ENCODE results near the gene MAN1C1.

The MAN1C1 gene

DNA sequence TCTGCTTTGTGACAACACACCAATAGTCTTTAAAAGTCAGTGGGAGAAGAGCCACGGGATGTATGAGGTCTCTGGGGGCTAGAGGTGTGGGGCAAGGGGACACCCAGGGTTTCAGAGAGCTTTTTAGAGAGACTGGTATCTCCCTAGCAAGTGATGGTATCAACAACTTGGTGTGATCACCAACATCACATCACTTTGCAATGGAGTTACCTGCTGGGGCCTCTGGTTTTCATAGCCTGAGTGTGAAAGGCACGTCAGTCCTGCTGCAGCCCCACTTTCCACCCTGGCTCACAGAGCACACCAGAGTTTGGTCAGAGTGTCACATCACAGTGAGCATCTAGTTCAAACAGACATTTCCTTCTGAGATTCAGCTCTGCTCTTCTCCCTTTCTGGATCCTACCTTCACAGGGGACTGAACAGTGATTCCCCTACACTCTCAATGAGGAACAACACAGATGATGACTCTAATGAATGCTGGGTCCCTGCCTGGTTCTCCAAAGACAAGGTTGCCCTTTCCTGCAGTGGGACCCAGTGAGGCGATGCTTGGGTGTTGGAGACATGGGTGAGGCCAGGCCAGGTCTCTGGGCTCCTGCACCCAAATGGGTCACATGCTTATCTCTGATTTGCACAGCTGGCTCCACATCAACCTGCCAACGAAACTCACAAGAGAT is 2.0 kb upstream of the MAN1C1 start:
- no peak for DNase-seq

DNA sequence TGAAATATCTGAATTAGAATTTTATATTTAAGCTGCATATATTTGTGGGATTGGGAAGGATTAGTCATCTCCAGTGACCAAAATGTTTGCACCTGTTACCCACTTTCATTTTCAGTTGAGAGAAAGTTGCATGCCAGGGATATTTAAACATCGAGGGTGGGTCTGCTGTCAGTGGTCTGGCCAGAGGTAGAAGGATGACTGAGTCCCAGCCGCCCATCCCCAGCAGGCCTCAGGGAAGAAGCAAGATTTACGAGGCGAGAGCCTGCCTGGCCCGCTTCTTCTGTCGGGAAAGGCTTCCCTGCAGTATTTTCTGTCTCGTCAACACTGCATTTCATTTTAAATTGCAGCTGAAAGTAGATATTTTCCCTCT is 1.4 kb upstream of the MAN1C1 start:
- no peak for DNase-seq

DNA sequence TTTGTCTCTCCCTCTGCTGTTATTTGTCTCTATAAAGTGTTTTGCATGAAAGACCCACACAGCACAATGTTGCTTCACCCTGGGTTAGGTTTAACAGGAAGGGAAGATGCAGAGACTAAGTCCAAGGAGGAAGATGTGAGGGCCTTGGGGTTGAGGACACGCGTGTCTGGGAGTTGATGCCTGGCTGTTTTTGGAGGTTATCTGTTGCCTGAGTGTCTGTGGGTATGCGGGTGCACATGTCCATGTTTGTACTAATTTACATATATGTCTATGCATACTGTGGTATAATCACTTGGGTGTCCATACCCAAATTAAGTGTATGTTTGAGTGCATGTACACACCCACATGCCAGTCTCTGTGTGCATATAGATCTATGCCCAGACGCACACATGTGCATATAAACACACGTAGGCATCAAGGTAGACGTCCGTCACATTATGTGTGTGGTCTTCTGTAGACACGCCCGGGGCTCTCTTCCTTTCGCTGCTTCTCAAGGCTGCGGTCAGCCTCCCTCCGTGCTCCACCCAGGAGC is 962 bp upstream of the MAN1C1 start:
- DNase-seq = no peak

GRCh38 chr1:25616987-25617624 is 515 bp downstream of the MAN1C1 start:
- DNase-seq = no peak

- no peak for DNase-seq
Observed at GRCh38 chr1:25617625-25618432, 1.2 kb downstream of the MAN1C1 start.

DNA sequence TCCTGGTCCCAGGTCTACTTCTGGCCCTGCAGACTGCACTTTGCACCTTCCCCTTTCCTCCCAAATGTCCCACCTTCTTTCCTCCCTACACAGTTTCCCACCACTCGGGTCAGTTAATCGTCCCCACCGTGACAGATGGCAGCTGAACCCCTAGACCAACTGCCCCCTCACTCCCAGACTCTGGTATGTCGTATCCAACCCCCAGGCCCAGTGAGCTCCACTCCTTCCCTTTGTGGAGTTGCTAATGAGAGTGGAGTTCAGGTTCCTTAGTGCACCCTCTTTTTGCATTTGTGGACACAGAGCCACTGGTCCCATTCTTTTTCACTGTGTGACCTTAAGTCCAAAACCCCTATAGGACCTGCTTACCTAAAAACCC is 1.8 kb downstream of the MAN1C1 start:
- DNase-seq = no peak

- DNase-seq = peak; percentile 47
Observed at GRCh38 chr1:25619101-25619890, 2.7 kb downstream of the MAN1C1 start.

DNA sequence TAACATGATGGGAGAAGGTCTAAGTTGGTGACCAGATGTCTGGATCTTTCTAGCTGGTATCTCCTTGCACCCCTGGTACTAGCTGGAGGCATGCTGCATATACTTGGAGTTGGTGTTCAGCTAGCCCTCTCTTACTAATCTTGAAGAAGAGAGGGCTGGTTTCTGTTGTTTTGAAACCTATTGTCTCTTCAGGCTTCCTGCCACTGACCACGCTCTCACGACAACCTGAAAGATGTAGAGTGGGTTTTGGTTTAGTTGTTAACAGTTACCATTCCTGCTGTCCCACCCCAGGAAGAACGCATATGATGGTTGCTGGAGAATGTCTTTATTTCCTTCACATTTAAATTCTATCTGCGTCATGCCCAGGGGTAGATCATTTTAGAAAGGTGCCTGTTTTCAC is 3.6 kb downstream of the MAN1C1 start:
- DNase-seq = no peak

DNA sequence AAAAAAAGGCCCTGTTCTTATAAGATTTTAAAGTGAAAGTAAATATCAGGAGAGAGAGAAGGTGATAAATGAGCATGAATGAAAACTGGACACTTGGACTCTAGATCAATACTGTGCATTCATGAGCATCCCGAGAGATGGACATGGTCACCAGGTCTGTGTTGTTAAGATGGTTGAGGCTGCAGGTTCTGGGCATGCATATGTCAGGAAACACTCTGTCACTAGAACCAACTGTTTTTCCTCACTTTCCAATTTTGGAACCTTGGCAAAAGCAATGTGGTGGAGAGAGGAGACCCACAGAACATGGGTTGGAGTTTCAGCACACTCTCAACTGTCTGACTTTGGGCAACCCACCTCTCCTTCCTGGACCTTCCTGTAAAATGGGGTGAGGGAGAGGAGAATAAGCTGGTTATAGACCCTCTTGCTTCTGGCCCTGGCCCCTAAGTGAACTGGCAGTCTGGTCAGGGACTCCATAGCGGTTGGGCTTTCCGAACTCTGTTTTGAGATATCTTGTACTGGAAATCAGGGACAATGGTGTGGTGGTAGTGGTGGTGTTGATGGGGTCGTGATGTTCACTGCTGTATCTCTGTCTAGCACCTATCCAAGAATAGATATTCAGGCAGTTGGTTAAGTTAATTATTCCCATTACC is 4.2 kb downstream of the MAN1C1 start:
- DNase-seq = no peak

DNA sequence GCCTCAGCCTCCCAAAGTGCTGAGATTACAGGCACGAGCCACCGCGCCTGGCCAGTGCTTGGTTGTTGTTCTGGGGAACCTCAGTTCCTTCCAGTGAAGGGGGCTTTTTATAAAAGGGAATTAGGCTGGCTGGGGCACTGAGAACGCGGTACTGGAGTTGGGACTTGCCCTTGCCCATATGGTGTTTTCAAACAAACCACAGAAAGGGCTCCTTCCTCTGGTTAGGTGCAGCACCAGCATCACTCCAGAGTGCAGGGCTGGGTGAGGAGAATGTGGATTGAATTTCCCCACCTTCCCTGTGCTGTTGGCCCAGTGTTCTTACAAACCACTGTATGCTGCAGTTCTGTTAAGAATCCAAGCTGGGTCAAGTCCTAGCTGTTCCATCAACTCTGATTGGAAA is 5.3 kb downstream of the MAN1C1 start:
- no peak for DNase-seq

DNA sequence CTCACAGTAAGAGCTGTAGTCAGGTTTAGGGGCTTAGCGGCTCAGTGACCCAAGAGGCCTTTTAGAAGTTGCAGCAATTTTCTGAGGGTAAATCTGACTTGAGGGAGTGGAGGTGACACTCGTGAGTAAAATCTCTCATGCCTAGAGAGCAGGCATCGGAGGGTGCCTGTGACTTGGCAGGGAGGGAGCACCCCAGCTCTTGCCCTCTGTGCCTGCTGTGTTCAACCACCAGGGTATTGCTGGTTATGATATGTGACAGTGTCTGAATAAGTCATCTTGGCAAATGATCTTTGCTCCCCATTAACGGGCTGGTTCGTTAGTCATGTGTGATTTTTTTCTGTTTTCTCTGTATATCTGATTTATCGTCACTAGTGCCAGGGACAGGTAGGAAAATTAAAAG is 5.9 kb downstream of the MAN1C1 start:
- DNase-seq = peak; percentile 32

- DNase-seq = no peak
Observed at GRCh38 chr1:25623007-25623406, 6.4 kb downstream of the MAN1C1 start.

GRCh38 chr1:25623731-25624130 is 7.1 kb downstream of the MAN1C1 start:
- DNase-seq = no peak

DNA sequence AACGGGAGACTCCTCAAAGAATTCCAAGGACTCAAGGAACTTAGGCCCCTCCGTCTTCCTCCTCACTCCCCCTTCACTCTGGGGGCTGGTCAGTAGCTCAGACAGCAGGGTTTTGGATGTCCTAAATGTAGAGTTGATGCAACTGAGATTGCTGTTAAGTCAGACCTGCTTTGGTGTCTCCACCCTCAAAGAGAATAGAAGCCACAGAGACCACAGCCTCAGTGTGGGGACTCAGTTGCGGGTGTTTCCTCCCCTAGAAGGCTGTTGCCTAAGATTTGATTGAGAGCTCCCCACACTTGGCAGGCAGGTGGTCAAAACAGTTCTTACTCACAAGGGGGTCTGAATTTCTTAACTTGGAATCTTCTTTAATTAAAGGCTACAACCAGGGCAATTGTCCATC is 7.6 kb downstream of the MAN1C1 start:
- DNase-seq = no peak

DNA sequence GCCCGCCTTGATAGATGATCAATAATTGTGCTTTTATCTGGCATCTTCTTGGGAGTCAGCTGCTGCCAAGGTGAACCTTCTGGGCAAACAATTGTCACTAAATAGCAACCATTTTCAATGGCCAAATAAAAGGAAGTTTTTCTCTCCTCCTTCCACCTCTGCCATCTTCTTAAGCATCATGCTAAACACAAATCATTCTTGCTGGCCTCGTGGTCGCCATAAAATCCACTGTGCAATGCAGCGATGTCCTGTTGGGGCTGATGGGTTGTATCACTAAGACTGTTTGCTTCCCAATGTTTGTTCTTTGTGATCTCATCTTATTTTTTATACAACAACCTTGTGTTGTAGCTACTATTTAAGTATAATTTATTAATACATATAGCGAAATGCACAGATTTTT is 8.0 kb downstream of the MAN1C1 start:
- DNase-seq = no peak

DNA sequence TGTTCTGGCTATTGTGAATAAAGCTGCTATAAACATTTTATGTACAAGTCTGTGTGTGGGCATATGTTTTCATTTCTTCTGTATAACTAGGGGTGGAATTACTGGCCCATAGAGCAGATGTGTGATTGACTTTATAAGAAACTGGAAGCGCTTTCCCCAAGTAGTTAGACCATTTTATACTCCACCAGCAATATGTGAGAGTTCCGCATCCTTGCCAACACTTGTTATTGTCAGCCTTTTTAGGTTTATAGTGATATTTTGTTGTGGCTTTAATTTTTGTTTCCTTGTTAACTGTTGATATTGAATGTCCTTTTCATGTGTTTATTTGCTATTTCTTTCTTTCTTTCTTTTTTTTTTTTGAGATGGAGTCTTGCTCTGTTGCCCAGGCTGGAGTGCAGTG is 9.4 kb downstream of the MAN1C1 start:
- DNase-seq = no peak

DNA sequence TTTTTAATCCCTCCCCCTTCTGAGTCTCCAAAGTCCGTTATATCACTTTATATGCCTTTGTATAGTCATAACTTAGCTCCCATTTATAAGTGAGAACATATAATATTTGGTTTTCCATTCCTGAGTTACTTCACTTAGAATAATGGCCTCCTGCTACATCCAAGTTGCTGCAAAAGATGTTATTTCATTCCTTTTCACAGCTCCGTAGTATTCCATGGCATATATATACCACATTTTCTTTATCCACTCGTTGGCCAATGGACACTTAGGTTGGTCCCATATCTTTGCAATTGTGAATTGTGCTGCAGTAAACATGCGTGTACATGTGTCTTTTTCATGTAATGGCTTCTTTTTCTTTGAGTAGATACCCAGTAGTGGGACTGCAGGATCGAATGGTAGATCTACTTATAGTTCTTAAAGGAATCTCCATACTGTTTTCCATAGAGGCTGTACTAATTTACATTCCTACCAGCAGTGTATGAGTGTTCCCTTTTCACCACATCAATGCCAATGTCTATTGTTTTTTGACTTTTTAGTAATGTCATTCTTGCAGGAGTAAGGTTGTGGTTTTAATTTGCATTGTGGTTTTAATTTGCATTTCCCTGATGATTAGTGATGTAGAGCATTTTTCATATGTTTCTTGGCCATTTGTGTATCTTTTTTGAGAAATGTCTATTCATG is 12.3 kb downstream of the MAN1C1 start:
- no peak for DNase-seq

GRCh38 chr1:25629836-25630235 is 13.2 kb downstream of the MAN1C1 start:
- no peak for DNase-seq

DNA sequence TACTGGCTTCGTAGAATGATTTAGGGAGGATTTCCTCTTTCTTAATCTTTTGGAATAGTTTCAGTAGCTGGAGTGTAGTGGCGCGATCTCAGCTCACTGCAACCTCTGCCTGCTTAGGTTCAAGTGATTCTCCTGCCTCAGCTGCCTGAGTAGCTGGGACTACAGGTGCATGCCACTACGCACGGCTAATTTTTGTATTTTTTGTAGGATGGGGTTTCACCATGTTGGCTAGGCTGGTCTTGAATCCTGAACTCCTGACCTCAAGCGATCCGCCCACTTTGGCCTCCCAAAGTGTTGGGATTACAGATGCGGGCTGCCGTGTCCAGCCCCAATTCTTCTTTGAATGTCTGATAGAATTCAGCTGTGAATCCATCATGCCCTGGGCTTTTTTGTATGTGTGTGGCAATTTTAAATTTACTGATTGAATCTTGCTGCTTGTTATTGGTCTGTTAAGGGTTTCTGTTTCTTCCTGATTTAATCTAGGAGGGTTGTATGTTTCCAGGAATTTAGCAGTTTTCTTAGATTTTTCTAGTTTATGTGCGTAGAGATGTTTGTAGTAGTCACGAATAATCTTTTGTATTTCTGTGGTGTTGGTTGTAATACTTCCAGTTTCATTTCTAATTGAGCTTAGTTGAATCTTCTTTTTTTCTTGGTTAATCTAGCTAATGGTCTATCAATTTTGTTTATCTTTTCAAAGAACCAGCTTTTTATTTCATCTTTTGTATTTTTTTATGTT is 15.3 kb downstream of the MAN1C1 start:
- no peak for DNase-seq

DNA sequence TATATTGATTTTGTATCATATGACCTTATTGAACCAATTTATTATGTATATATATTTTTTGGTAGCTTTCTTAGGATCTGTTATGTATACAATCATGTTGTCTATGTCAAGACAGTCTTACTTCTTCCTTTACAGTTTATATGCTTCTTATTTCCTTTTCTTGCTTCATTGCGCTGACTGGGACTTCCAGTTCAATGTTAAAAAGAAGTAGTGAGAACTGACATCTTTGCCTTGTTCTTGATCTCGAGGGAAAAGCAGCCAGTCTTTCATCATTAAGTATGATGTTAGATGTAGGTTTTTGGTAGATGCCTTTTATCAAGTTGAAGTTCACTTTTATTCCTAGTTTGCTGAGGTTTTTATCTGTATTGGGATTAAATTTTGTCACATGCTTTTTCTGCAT is 17.5 kb downstream of the MAN1C1 start:
- DNase-seq = no peak

DNA sequence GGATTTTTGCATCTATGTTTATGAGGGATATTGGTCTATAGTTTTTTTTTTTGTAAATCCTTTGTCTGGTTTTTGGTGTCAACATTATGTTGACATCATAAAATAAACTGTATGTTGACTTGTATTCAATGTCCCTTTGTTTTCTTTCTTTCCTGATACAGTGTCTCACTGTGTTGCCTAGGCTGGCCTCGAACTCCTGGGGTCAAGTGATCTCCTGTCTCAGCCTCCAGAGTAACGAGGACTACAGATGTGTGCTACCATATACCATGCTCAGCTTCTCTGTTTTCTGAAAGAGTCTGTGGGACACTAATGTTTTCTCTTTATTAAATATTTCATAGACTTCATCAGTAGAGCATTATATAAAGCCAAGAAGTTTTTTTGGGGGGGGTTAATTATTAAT is 18.3 kb downstream of the MAN1C1 start:
- no peak for DNase-seq

All from CD4-positive, alpha-beta T cell treated with Interferon gamma for 1 hour (primary cell).